Stimulated activated CD8-positive, alpha-beta memory T cell treated with anti-CD3 and anti-CD28 coated beads, Interleukin-2, amount 100 ng/mL, for 1 hour (primary cell): Measurements from ENCODE around the gene SIRPB1.
"Not testable (repeated sequence)": the region's sequence is repeated elsewhere in the genome, so short reads cannot be mapped to it uniquely, and the experiment has no call there.

ENCODE experiments used
- DNase-seq, 2 donors: peaks; one replicate each; pipeline ENCODE4 v3.0.0-alpha.2; 2020; ENCODE audit warnings: low read depth in 2 of 2

SIRPB1 gene

GRCh38 chr20:1636621-1637020, 16.8 kb upstream of the SIRPB1 start:
- no peak for DNase-seq

GRCh38 chr20:1635291-1635979, 15.6 kb upstream of the SIRPB1 start:
- no peak for DNase-seq

- DNase-seq, result no peak
Measured at GRCh38 chr20:1633535-1633934, 13.7 kb upstream of the SIRPB1 start.

- DNase-seq, result no peak
Measured at GRCh38 chr20:1632178-1632577, 12.4 kb upstream of the SIRPB1 start.

GRCh38 chr20:1631309-1632151, 11.7 kb upstream of the SIRPB1 start:
- DNase-seq, result no peak

- DNase-seq, result no peak
Measured at GRCh38 chr20:1630186-1630585, 10.4 kb upstream of the SIRPB1 start.

- no peak for DNase-seq
Measured at GRCh38 chr20:1629321-1629720, 9.5 kb upstream of the SIRPB1 start.

- DNase-seq, result no peak
Measured at GRCh38 chr20:1628621-1629020, 8.8 kb upstream of the SIRPB1 start.

GRCh38 chr20:1627200-1627550, 7.4 kb upstream of the SIRPB1 start:
- DNase-seq, result no peak

- no peak for DNase-seq
Measured at GRCh38 chr20:1626528-1627199, 6.9 kb upstream of the SIRPB1 start.

GRCh38 chr20:1625083-1625690, 5.4 kb upstream of the SIRPB1 start:
- no peak for DNase-seq

- DNase-seq, result no peak
Measured at GRCh38 chr20:1623501-1624205, 3.8 kb upstream of the SIRPB1 start.

- no peak for DNase-seq
Measured at GRCh38 chr20:1622450-1622849, 2.6 kb upstream of the SIRPB1 start.

GRCh38 chr20:1621316-1621715, 1.5 kb upstream of the SIRPB1 start:
- DNase-seq, result no peak

- no peak for DNase-seq
Measured at GRCh38 chr20:1618954-1619540, 762 bp downstream of the SIRPB1 start.

- DNase-seq, result no peak
Measured at GRCh38 chr20:1618479-1618878, 1.3 kb downstream of the SIRPB1 start.

GRCh38 chr20:1616858-1617434, 2.9 kb downstream of the SIRPB1 start:
- no peak for DNase-seq

- not testable (repeated sequence) for DNase-seq
Measured at GRCh38 chr20:1610404-1610803, 9.4 kb downstream of the SIRPB1 start.

- not testable (repeated sequence) for DNase-seq
Measured at GRCh38 chr20:1608678-1609347, 11.0 kb downstream of the SIRPB1 start.

GRCh38 chr20:1600736-1601135, 19.1 kb downstream of the SIRPB1 start:
- no peak for DNase-seq
